ENCODE results near the gene CYP4F3.
"Not testable (repeated sequence)": the region's sequence is repeated elsewhere in the genome, so short reads cannot be mapped to it uniquely, and the experiment has no call there.

Gene CYP4F3

GRCh38 chr19:15671891-15672579 lies 31.3 kb downstream of the CYP4F3 start:
- DNase-seq, result no peak

- no peak for DNase-seq
Observed at GRCh38 chr19:15672580-15673175, 32.0 kb downstream of the CYP4F3 start, which contains the start of gene CYP4F12. Gene CYP4F12 (plus strand): TSS chr19:15673087. CDS start chr19:15673530, 443 bp downstream.

- DNase-seq, result no peak
Observed at GRCh38 chr19:15673176-15673654, 32.5 kb downstream of the CYP4F3 start.

- no peak for DNase-seq
Observed at GRCh38 chr19:15675560-15675959, 34.9 kb downstream of the CYP4F3 start.

- DNase-seq, result no peak
Observed at GRCh38 chr19:15679089-15679488, 38.4 kb downstream of the CYP4F3 start.

GRCh38 chr19:15679865-15680264 lies 39.2 kb downstream of the CYP4F3 start:
- DNase-seq, result not testable (repeated sequence)

- DNase-seq, result no peak
Observed at GRCh38 chr19:15680478-15681322, 40.0 kb downstream of the CYP4F3 start.

GRCh38 chr19:15683411-15683810 lies 42.7 kb downstream of the CYP4F3 start:
- no peak for DNase-seq

GRCh38 chr19:15684828-15685227 lies 44.1 kb downstream of the CYP4F3 start:
- DNase-seq, result no peak

- DNase-seq, result no peak
Observed at GRCh38 chr19:15696654-15697194, 56.0 kb downstream of the CYP4F3 start.

GRCh38 chr19:15701757-15702533 lies 61.2 kb downstream of the CYP4F3 start:
- DNase-seq, result no peak

GRCh38 chr19:15702534-15702930 lies 61.8 kb downstream of the CYP4F3 start:
- DNase-seq, result no peak
